Keratinocyte (primary cell): Measurements from ENCODE around the gene LOXL4. TPM values are rescaled to one million over a fixed set of nuclear protein-coding genes. Genes with fewer than 3 reads are reported as not detected.

ENCODE experiments used
- DNase-seq: peaks from one replicate; pipeline ENCODE4 v3.0.0-alpha.2; 2011; ENCODE audit warnings: low read depth, missing footprints, low spot score
- FAIRE-seq: peaks from 2 replicates; lab custom pipeline; 2011; peaks lifted over from hg19 to GRCh38; lab: Jason Lieb, UNC
- H2AFZ ChIP-seq: 2 replicates; pipeline ENCODE4 v1.6.0; 2012; ENCODE audit warnings: low read length, control low read depth, inconsistent platforms; ENCODE audit not compliant: control insufficient read depth
- H3K27ac ChIP-seq: 2 replicates; pipeline ENCODE4 v1.5.1; 2011; ENCODE audit warnings: low read length; ENCODE audit not compliant: control insufficient read depth, insufficient read depth
- H3K27me3 ChIP-seq: 3 replicates; pipeline ENCODE4 v1.6.0; 2011; ENCODE audit warnings: low read length; ENCODE audit not compliant: control insufficient read depth, insufficient read depth; ENCODE audit errors: extremely low read depth
- H3K36me3 ChIP-seq, 2 experiments: 2 replicates in 1 of 2; 3 replicates in 1 of 2; pipeline ENCODE4 v1.5.1; 2011; ENCODE audit warnings: low read length in 2 of 2, mild to moderate bottlenecking in 1 of 2; ENCODE audit not compliant: control insufficient read depth in 2 of 2, insufficient read depth in 2 of 2; ENCODE audit errors: extremely low read depth in 1 of 2
- H3K4me1 ChIP-seq: 3 replicates; pipeline ENCODE4 v1.5.1; 2011; ENCODE audit warnings: low read length; ENCODE audit not compliant: control insufficient read depth, insufficient read depth; ENCODE audit errors: extremely low read depth
- H3K4me2 ChIP-seq: 3 replicates; pipeline ENCODE4 v1.6.0; 2011; ENCODE audit warnings: low read depth, low read length; ENCODE audit not compliant: control insufficient read depth, insufficient read depth; ENCODE audit errors: extremely low read depth
- H3K4me3 ChIP-seq, 3 experiments: fragments of 200-600 bp in 1 of 3; sonication (generic) in 1 of 3; 2 replicates in 2 of 3; 3 replicates in 1 of 3; pipeline ENCODE4 v1.5.1; 2011 to 2016; ENCODE audit warnings: low read length in 3 of 3, mild to moderate bottlenecking in 3 of 3, control low read depth in 2 of 3, inconsistent platforms in 1 of 3, low read depth in 1 of 3, mixed read lengths in 1 of 3, mixed run types in 1 of 3, moderate library complexity in 1 of 3; ENCODE audit not compliant: control insufficient read depth in 2 of 3, insufficient read depth in 2 of 3; ENCODE audit errors: extremely low read depth in 1 of 3
- H3K79me2 ChIP-seq: 2 replicates; pipeline ENCODE4 v1.6.0; 2012; ENCODE audit warnings: low read length; ENCODE audit not compliant: control insufficient read depth, insufficient read depth
- H3K9ac ChIP-seq: 3 replicates; pipeline ENCODE4 v1.6.0; 2011; ENCODE audit warnings: low read length; ENCODE audit not compliant: control insufficient read depth, insufficient read depth; ENCODE audit errors: extremely low read depth
- H3K9me1 ChIP-seq: 3 replicates; pipeline ENCODE4 v1.6.0; 2011; ENCODE audit warnings: low read length; ENCODE audit not compliant: control insufficient read depth, insufficient read depth; ENCODE audit errors: extremely low read depth
- H3K9me3 ChIP-seq: 2 replicates; pipeline ENCODE4 v1.5.1; 2012; ENCODE audit warnings: low read depth, low read length; ENCODE audit not compliant: control insufficient read depth
- H4K20me1 ChIP-seq: 3 replicates; pipeline ENCODE4 v1.6.0; 2011; ENCODE audit warnings: low read length; ENCODE audit not compliant: control insufficient read depth, insufficient read depth; ENCODE audit errors: extremely low read depth
- EZH2 ChIP-seq: IDR thresholded peaks from one replicate; pipeline ENCODE4 v1.6.1; 2012; ENCODE audit warnings: inconsistent platforms, mild to moderate bottlenecking, low read length, moderate library complexity
- dilution Hi-C: fragments of 300-500 bp; cut with MboI; formaldehyde crosslinking; loops from one replicate; pipeline ENCODE4 v1.7.0; 2020; ENCODE audit warnings: low sequenced_read_pairs; ENCODE audit not compliant: extremely low pct_ligation_motif_present
- polyA plus RNA-seq, 5 experiments: library from polyadenylated mRNA; depleted of rRNA in 3 of 5; stranded (reverse) in 3 of 5; stranded (forward) in 1 of 5; unstranded in 1 of 5; fragments of >200 nt; gene quantifications; 1 replicate in 1 of 5; 2 replicates in 3 of 5; 3 replicates in 1 of 5; pipeline versions ENCODE4 v1.2.1 to v1.2.3, GENCODE V29; 2011 to 2012; ENCODE audit warnings: missing spikeins in 2 of 5, low read depth in 1 of 5, low replicate concordance in 1 of 5
- TF ChIP-seq, protein P1 (sequence below), 3 experiments: IDR thresholded peaks in 1 of 3; conservative IDR thresholded peaks in 1 of 3; optimal IDR thresholded peaks in 1 of 3; 2 replicates in 2 of 3; 3 replicates in 1 of 3; pipeline versions ENCODE3 to v1.5.1; 2011; ENCODE audit warnings: low read length in 3 of 3, mild to moderate bottlenecking in 3 of 3, moderate library complexity in 2 of 3, control low read depth in 1 of 3, inconsistent platforms in 1 of 3; ENCODE audit not compliant: insufficient read depth in 2 of 3; ENCODE audit errors: extremely low read depth in 1 of 3

Gene LOXL4
- polyA plus RNA-seq, 1 donor (not counting 4 experiments of a cell fraction or from before 2014, with no cell fraction given), result 0.01 TPM

DNA sequence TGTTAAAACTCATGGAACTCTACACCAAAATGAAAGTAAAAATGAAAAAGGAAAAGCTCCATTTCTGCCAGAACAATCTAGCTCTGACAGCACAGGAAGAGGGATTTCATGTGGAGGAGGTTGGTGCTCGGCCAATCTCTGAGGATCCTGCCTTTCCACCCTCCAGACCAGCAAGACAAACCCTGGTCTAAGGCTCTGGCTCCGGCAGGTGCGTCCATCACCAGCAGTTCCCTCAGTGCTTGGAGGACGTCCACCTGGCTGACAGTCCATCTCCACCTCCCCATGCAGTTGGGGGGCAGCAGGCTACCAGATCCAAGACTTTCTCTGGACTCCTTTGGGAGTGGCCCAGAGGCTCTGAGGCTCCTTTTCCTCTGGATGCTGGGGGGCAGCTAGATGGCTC lies 25.0 kb upstream of the LOXL4 start:
- Histone ChIP-seq H4K20me1 (no peaks in the 10 kb centered on the region), H3K9me1 (peaks cover 2% of the 10 kb centered on the region), H3K4me1 (peaks cover 30% of the 10 kb centered on the region), H3K9ac (no peak overlapping the region), H3K4me3 (no peak overlapping the region), H3K27ac (no peak overlapping the region), H3K27me3 (no peaks in the 10 kb centered on the region), H2AFZ (no peak overlapping the region), H3K36me3 (no peaks in the 10 kb centered on the region), H3K4me2 (no peak overlapping the region), H3K9me3 (no peaks in the 10 kb centered on the region), H3K79me2 (no peaks in the 10 kb centered on the region)
- dilution Hi-C loops, result no loop called here
- TF ChIP-seq, protein P1, sequence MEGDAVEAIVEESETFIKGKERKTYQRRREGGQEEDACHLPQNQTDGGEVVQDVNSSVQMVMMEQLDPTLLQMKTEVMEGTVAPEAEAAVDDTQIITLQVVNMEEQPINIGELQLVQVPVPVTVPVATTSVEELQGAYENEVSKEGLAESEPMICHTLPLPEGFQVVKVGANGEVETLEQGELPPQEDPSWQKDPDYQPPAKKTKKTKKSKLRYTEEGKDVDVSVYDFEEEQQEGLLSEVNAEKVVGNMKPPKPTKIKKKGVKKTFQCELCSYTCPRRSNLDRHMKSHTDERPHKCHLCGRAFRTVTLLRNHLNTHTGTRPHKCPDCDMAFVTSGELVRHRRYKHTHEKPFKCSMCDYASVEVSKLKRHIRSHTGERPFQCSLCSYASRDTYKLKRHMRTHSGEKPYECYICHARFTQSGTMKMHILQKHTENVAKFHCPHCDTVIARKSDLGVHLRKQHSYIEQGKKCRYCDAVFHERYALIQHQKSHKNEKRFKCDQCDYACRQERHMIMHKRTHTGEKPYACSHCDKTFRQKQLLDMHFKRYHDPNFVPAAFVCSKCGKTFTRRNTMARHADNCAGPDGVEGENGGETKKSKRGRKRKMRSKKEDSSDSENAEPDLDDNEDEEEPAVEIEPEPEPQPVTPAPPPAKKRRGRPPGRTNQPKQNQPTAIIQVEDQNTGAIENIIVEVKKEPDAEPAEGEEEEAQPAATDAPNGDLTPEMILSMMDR (optimal IDR thresholded peaks at IDR 0.05 in 1 of 3, IDR thresholded peaks at IDR 0.05 in 1 of 3, conservative IDR thresholded peaks at IDR 0.05 in 1 of 3; ENCODE audit: extremely low read depth in 1 of 3, insufficient read depth in 2 of 3, low read length in 3 of 3), result no peak
- no peak for TF ChIP-seq EZH2
- DNase-seq, result no peak
- FAIRE-seq, result no peak

DNA sequence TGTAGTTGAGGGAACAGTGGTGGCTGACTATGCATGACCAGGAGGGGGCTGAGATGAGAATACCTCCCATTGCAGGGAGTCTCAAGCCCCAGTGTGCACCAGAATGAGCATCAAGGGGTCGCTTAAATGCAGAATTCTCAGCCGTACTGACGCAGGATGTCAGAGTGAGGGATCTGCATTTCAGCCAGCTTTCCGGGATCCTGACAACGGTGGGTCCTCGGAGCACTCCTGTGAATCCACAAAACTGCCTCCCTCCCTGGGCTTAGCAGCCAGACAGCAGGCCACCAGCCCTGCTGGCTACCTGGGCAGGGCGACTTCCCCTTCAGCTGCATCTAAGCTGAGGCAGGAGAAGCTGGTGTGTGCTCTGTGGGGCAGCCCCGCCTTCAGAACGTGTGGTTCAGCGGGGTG lies 21.8 kb upstream of the LOXL4 start:
- dilution Hi-C loops, result no loop called here
- H3K9me1 ChIP-seq, result no peaks in the 10 kb centered on the region
- H3K9ac ChIP-seq, result no peak overlapping the region
- no peak for FAIRE-seq
- H3K4me2 ChIP-seq, result no peak overlapping the region
- DNase-seq, result no peak
- TF ChIP-seq, protein P1 (optimal IDR thresholded peaks at IDR 0.05 in 1 of 3, IDR thresholded peaks at IDR 0.05 in 1 of 3, conservative IDR thresholded peaks at IDR 0.05 in 1 of 3; ENCODE audit: extremely low read depth in 1 of 3, insufficient read depth in 2 of 3, low read length in 3 of 3), result no peak
- TF ChIP-seq EZH2, result no peak
- H4K20me1 ChIP-seq, result no peaks in the 10 kb centered on the region
- no peak overlapping the region for H2AFZ ChIP-seq
- H3K36me3 ChIP-seq, result no peaks in the 10 kb centered on the region
- H3K4me1 ChIP-seq, result peaks cover 13% of the 10 kb centered on the region
- H3K9me3 ChIP-seq, result no peaks in the 10 kb centered on the region
- peaks cover 2% of the 10 kb centered on the region for H3K27me3 ChIP-seq
- no peaks in the 10 kb centered on the region for H3K79me2 ChIP-seq
- no peak overlapping the region for H3K4me3 ChIP-seq
- H3K27ac ChIP-seq, result no peak overlapping the region
